Stomach (tissue), 4 donors: ENCODE measurements around the gene NAP1L4.

Experiments used
- CTCF ChIP-seq, 7 experiments: fragments of 450-650 bp in 4 of 7; fragments of 200-600 bp in 3 of 7; sonication (generic) in 3 of 7; IDR thresholded peaks; one replicate each; pipeline ENCODE4 v1.5.1; 2016 to 2019; ENCODE audit warnings: antibody characterized with exemption in 7 of 7, control low read depth in 2 of 7, mild to moderate bottlenecking in 1 of 7
- EP300 ChIP-seq: sonication (generic); formaldehyde crosslinking; IDR thresholded peaks from one replicate; pipeline ENCODE4 v1.6.1; 2017; ENCODE audit warnings: antibody characterized with exemption
- POLR2A ChIP-seq, 4 donors: fragments of 450-650 bp; IDR thresholded peaks; one replicate each; pipeline ENCODE4 v1.6.1; 2016; ENCODE audit warnings: antibody characterized with exemption in 4 of 4, control low read depth in 2 of 4, mild to moderate bottlenecking in 1 of 4, moderate library complexity in 1 of 4
- POLR2AphosphoS5 ChIP-seq, 3 donors: sonication (generic); formaldehyde crosslinking; IDR thresholded peaks; one replicate each; pipeline ENCODE4 v1.6.1; 2016; ENCODE audit warnings: antibody characterized with exemption in 3 of 3

DNA sequence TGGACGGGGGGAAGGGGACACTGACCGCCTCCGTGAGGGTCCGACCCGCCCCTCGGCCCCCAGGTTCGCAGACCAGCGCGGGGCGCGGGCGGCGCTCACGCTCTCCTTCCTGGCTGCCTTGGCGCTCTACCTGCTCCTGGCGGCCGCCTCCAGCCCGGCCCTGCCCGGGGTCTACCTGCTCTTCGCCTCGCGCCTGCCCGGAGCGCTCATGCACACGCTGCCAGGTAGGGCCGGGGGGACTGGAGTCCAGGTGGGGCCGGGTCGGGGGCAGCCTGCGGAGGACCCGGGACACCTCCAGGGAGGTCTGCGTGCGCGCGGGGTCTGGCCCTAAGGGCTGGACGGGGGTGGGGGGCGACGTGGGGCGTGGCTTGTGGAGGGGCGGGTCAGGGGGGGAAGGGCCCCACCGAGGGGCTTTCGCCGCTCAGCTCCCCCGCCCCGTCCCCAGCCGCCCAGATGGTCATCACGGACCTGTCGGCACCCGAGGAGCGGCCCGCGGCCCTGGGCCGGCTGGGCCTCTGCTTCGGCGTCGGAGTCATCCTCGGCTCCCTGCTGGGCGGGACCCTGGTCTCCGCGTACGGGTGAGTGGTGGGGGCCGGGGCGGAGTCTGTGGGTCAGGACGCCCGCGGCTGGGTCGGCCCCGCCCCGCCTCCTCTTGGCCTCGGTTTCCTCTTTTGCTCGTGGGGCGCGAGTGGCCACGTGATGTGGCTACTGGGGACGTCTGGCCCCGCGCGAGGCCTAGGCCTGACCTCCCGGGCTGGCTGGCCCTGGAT, 82.8 kb downstream of the NAP1L4 start:
- TF ChIP-seq CTCF (IDR thresholded peaks at IDR 0.05), result no peak
- no peak for TF ChIP-seq EP300
- no peak for TF ChIP-seq POLR2A (IDR thresholded peaks at IDR 0.05)
- TF ChIP-seq POLR2AphosphoS5 (IDR thresholded peaks at IDR 0.05), result no peak
